WTC11 (cell line): ENCODE data around the gene MRFAP1.

Experiments used
- NR2C2 ChIP-seq: sonication (generic); formaldehyde crosslinking; IDR thresholded peaks from 2 replicates; pipeline ENCODE4 v1.8.0; 2022; ENCODE audit warnings: mild to moderate bottlenecking, missing genetic modification reagents
- NR3C1 ChIP-seq: sonication (generic); formaldehyde crosslinking; conservative IDR thresholded peaks from 2 replicates; pipeline ENCODE4 v1.8.1; 2023; ENCODE audit warnings: low read depth, mild to moderate bottlenecking, missing genetic modification reagents
- SMAD3 ChIP-seq: sonication (generic); formaldehyde crosslinking; IDR thresholded peaks from 2 replicates; pipeline ENCODE4 v1.8.0; 2022; ENCODE audit warnings: missing genetic modification reagents, mild to moderate bottlenecking, borderline replicate concordance
- TF ChIP-seq, protein P1 (sequence below): fragments of 200-600 bp; IDR thresholded peaks from 2 replicates; pipeline ENCODE4 v1.8.0; 2022; ENCODE audit warnings: antibody characterized with exemption
- TF ChIP-seq, protein P2 (sequence below): sonication (generic); formaldehyde crosslinking; conservative IDR thresholded peaks from 2 replicates; pipeline ENCODE4 v1.8.1; 2022; ENCODE audit warnings: mild to moderate bottlenecking, missing genetic modification reagents
- TF ChIP-seq, protein P3 (sequence below): sonication (generic); formaldehyde crosslinking; IDR thresholded peaks from 2 replicates; pipeline ENCODE4 v1.8.1; 2022; ENCODE audit warnings: mild to moderate bottlenecking, moderate library complexity, missing genetic modification reagents

DNA sequence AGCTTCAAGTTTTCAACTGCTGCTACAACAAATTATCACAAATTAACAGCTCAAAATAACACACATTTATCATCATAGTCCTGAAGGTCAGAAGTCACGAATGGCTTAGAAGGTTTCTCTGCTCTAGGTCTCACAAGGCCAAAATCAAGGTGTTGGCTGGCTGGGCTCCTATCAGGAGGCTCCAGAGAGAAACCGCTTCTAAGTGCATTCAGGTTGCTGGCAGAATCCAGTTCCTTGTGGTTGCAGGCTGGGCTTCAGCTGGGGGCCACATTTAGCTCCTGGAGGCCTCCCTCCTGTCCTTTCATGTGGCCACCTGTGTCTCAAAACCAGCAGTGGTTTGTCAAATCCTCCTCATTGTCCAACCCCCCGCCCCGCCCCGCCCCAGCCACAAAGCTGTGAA is 15.4 kb downstream of the MRFAP1 start:
- TF ChIP-seq, protein P1, sequence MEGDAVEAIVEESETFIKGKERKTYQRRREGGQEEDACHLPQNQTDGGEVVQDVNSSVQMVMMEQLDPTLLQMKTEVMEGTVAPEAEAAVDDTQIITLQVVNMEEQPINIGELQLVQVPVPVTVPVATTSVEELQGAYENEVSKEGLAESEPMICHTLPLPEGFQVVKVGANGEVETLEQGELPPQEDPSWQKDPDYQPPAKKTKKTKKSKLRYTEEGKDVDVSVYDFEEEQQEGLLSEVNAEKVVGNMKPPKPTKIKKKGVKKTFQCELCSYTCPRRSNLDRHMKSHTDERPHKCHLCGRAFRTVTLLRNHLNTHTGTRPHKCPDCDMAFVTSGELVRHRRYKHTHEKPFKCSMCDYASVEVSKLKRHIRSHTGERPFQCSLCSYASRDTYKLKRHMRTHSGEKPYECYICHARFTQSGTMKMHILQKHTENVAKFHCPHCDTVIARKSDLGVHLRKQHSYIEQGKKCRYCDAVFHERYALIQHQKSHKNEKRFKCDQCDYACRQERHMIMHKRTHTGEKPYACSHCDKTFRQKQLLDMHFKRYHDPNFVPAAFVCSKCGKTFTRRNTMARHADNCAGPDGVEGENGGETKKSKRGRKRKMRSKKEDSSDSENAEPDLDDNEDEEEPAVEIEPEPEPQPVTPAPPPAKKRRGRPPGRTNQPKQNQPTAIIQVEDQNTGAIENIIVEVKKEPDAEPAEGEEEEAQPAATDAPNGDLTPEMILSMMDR = no peak
- TF ChIP-seq NR3C1 (CRISPR knock-in tag) (no peak), SMAD3 (no peak), NR2C2 (CRISPR knock-in tag) (no peak)
- TF ChIP-seq, protein P2, sequence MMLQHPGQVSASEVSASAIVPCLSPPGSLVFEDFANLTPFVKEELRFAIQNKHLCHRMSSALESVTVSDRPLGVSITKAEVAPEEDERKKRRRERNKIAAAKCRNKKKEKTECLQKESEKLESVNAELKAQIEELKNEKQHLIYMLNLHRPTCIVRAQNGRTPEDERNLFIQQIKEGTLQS (CRISPR knock-in tag) = no peak
- TF ChIP-seq, protein P3, sequence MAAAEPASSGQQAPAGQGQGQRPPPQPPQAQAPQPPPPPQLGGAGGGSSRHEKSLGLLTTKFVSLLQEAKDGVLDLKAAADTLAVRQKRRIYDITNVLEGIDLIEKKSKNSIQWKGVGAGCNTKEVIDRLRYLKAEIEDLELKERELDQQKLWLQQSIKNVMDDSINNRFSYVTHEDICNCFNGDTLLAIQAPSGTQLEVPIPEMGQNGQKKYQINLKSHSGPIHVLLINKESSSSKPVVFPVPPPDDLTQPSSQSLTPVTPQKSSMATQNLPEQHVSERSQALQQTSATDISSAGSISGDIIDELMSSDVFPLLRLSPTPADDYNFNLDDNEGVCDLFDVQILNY = no peak
